DOHH2 (cell line): ENCODE results near the gene DCAF15.

Experiments used
- H3F3A ChIP-seq: fragments of 200-600 bp; sonication (generic), shearing (Covaris generic); 2 replicates; pipeline ENCODE4 v1.6.0; 2016; ENCODE audit warnings: antibody characterized with exemption, mild to moderate bottlenecking; ENCODE audit not compliant: control insufficient read depth, insufficient read depth
- H3K27ac ChIP-seq: fragments of 200-600 bp; sonication (generic); 2 replicates; pipeline ENCODE4 v1.5.1; 2014; ENCODE audit warnings: low read depth, mild to moderate bottlenecking, low read length, moderate library complexity
- H3K27me3 ChIP-seq: fragments of 200-600 bp; sonication (generic); 2 replicates; pipeline ENCODE4 v1.6.1; 2014; ENCODE audit warnings: mild to moderate bottlenecking, low read length, mixed read lengths; ENCODE audit not compliant: control insufficient read depth
- H3K36me3 ChIP-seq: fragments of 200-600 bp; sonication (generic); 2 replicates; pipeline ENCODE4 v1.6.1; 2014; ENCODE audit warnings: mild to moderate bottlenecking, low read length, moderate library complexity, mixed read lengths; ENCODE audit not compliant: control insufficient read depth
- H3K4me1 ChIP-seq: fragments of 200-600 bp; sonication (generic); 2 replicates; pipeline ENCODE4 v1.6.1; 2014; ENCODE audit warnings: mild to moderate bottlenecking, low read length, mixed read lengths; ENCODE audit not compliant: control insufficient read depth
- H3K4me2 ChIP-seq: fragments of 200-600 bp; sonication (generic); 2 replicates; pipeline ENCODE4 v1.6.0; 2014; ENCODE audit warnings: mild to moderate bottlenecking, low read length, moderate library complexity
- H3K4me3 ChIP-seq: fragments of 200-600 bp; sonication (generic); 2 replicates; pipeline ENCODE4 v1.5.1; 2014; ENCODE audit warnings: mild to moderate bottlenecking, low read length, mixed read lengths
- H3K79me2 ChIP-seq: fragments of 200-600 bp; sonication (generic); 2 replicates; pipeline ENCODE4 v1.6.1; 2014; ENCODE audit warnings: mild to moderate bottlenecking, low read length, mixed read lengths; ENCODE audit not compliant: control insufficient read depth
- H3K9me2 ChIP-seq: fragments of 200-600 bp; sonication (generic); replicated peaks from 2 replicates; pipeline ENCODE4 v1.6.1; 2014; ENCODE audit warnings: mild to moderate bottlenecking, low read length, mixed read lengths; ENCODE audit not compliant: control insufficient read depth
- H3K9me3 ChIP-seq: fragments of 200-600 bp; sonication (generic); 2 replicates; pipeline ENCODE4 v1.6.1; 2014; ENCODE audit warnings: antibody characterized with exemption, low read length, mixed read lengths; ENCODE audit not compliant: control insufficient read depth, insufficient read depth
- H4K20me1 ChIP-seq: fragments of 200-600 bp; sonication (generic); 2 replicates; pipeline ENCODE4 v1.6.0; 2014; ENCODE audit warnings: low read depth, mild to moderate bottlenecking, antibody characterized with exemption, low read length, moderate library complexity; ENCODE audit not compliant: control insufficient read depth, insufficient read depth
- CTCF ChIP-seq: fragments of 200-600 bp; sonication (generic); IDR thresholded peaks from one replicate; pipeline ENCODE4 v1.5.1; 2014; ENCODE audit warnings: antibody characterized with exemption, mild to moderate bottlenecking, low read depth, low read length; ENCODE audit not compliant: poor library complexity, severe bottlenecking
- EZH2phosphoT487 ChIP-seq: fragments of 200-600 bp; sonication (generic); IDR thresholded peaks from 2 replicates; pipeline ENCODE4 v1.6.1; 2017; ENCODE audit warnings: borderline replicate concordance, mild to moderate bottlenecking, antibody characterized with exemption, low read length, moderate library complexity, mixed read lengths

The DCAF15 gene

GRCh38 chr19:14000691-14001375 is 48.5 kb downstream of the DCAF15 start:
- Histone ChIP-seq H3K9me2 (no peaks in the 10 kb centered on the region), H3K27me3 (no peaks in the 10 kb centered on the region), H4K20me1 (no peaks in the 10 kb centered on the region), H3K4me2 (peak overlapping the region; percentile 94; the same call in 1 of the 2 replicates), H3K9me3 (peaks cover 7% of the 10 kb centered on the region), H3K79me2 (peaks cover 74% of the 10 kb centered on the region), H3K36me3 (peaks cover 31% of the 10 kb centered on the region), H3K4me1 (peaks cover 51% of the 10 kb centered on the region), H3K27ac (no peak overlapping the region), H3F3A (peaks cover 23% of the 10 kb centered on the region), H3K4me3 (no peak overlapping the region)
- TF ChIP-seq EZH2phosphoT487, result no peak
- TF ChIP-seq CTCF, result no peak

- no peaks in the 10 kb centered on the region for H4K20me1 ChIP-seq
- H3K9me3 ChIP-seq, result peaks cover 7% of the 10 kb centered on the region
- peaks cover 56% of the 10 kb centered on the region for H3K4me1 ChIP-seq
- H3K27me3 ChIP-seq, result no peaks in the 10 kb centered on the region
- peak overlapping the region; percentile 94 for H3K4me2 ChIP-seq
- H3K27ac ChIP-seq, result peak overlapping the region; percentile 90
- peaks cover 26% of the 10 kb centered on the region for H3F3A ChIP-seq
- peaks cover 26% of the 10 kb centered on the region for H3K36me3 ChIP-seq
- no peaks in the 10 kb centered on the region for H3K9me2 ChIP-seq
- peak overlapping the region; percentile 84 for H3K4me3 ChIP-seq
- no peak for TF ChIP-seq EZH2phosphoT487
- no peak for TF ChIP-seq CTCF
- H3K79me2 ChIP-seq, result peaks cover 68% of the 10 kb centered on the region
These were observed 50.4 kb downstream of the DCAF15 start for GRCh38 chr19:14002571-14003250.

GRCh38 chr19:14003251-14004055 is 51.1 kb downstream of the DCAF15 start:
- peak overlapping the region; percentile 94 for H3K4me2 ChIP-seq

More at GRCh38 chr19:14003251-14004055, 51.1 kb downstream of the DCAF15 start:
- peaks cover 62% of the 10 kb centered on the region for H3K4me1 ChIP-seq
- peaks cover 7% of the 10 kb centered on the region for H3K9me3 ChIP-seq
- TF ChIP-seq EZH2phosphoT487, result no peak
- no peak for TF ChIP-seq CTCF
- H3K9me2 ChIP-seq, result no peaks in the 10 kb centered on the region
- H3K4me3 ChIP-seq, result peak overlapping the region; percentile 84
- H3F3A ChIP-seq, result peaks cover 28% of the 10 kb centered on the region
- no peaks in the 10 kb centered on the region for H4K20me1 ChIP-seq
- H3K27ac ChIP-seq, result peak overlapping the region; percentile 90
- H3K27me3 ChIP-seq, result no peaks in the 10 kb centered on the region
- peaks cover 61% of the 10 kb centered on the region for H3K79me2 ChIP-seq
- H3K36me3 ChIP-seq, result peaks cover 24% of the 10 kb centered on the region
